SKM-1 (cell line): ENCODE data around the gene DDIT4.
"Not testable (repeated sequence)": the region's sequence is repeated elsewhere in the genome, so short reads cannot be mapped to it uniquely, and the experiment has no call there.

ENCODE experiments used
- DNase-seq: peaks from one replicate; lab custom pipeline; 2025; ENCODE audit not compliant: unreplicated experiment; lab: John Stamatoyannopoulos, UW

Gene DDIT4

GRCh38 chr10:72265990-72266865 lies 7.5 kb upstream of the DDIT4 start:
- DNase-seq: no peak

GRCh38 chr10:72267381-72267780 lies 6.3 kb upstream of the DDIT4 start:
- DNase-seq: no peak

GRCh38 chr10:72267819-72268399 lies 5.8 kb upstream of the DDIT4 start:
- no peak for DNase-seq

GRCh38 chr10:72268475-72269200 lies 5.1 kb upstream of the DDIT4 start:
- not testable (repeated sequence) for DNase-seq

GRCh38 chr10:72270607-72271281 lies 3.0 kb upstream of the DDIT4 start:
- no peak for DNase-seq

- peak; percentile 36 for DNase-seq
These were observed 875 bp upstream of the DDIT4 start for GRCh38 chr10:72272689-72273409.

DNA sequence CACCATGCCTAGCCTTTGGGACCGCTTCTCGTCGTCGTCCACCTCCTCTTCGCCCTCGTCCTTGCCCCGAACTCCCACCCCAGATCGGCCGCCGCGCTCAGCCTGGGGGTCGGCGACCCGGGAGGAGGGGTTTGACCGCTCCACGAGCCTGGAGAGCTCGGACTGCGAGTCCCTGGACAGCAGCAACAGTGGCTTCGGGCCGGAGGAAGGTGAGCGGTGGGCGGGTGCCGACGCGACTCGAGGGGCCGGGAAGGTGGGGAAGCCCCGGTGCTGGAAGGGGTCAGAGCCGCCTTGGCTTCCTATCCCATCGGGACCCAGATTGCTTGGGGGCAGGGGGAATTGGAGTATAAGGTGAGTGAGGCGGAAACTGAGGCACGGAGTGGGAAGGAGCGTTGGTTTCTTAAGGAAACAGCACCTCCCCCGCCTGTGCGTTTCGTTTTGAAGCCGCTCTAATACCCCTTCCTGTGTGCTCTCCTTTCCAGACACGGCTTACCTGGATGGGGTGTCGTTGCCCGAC lies 547 bp downstream of the DDIT4 start:
- DNase-seq: no peak

DNA sequence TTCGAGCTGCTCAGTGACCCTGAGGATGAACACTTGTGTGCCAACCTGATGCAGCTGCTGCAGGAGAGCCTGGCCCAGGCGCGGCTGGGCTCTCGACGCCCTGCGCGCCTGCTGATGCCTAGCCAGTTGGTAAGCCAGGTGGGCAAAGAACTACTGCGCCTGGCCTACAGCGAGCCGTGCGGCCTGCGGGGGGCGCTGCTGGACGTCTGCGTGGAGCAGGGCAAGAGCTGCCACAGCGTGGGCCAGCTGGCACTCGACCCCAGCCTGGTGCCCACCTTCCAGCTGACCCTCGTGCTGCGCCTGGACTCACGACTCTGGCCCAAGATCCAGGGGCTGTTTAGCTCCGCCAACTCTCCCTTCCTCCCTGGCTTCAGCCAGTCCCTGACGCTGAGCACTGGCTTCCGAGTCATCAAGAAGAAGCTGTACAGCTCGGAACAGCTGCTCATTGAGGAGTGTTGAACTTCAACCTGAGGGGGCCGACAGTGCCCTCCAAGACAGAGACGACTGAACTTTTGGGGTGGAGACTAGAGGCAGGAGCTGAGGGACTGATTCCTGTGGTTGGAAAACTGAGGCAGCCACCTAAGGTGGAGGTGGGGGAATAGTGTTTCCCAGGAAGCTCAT lies 1.1 kb downstream of the DDIT4 start:
- no peak for DNase-seq

DNA sequence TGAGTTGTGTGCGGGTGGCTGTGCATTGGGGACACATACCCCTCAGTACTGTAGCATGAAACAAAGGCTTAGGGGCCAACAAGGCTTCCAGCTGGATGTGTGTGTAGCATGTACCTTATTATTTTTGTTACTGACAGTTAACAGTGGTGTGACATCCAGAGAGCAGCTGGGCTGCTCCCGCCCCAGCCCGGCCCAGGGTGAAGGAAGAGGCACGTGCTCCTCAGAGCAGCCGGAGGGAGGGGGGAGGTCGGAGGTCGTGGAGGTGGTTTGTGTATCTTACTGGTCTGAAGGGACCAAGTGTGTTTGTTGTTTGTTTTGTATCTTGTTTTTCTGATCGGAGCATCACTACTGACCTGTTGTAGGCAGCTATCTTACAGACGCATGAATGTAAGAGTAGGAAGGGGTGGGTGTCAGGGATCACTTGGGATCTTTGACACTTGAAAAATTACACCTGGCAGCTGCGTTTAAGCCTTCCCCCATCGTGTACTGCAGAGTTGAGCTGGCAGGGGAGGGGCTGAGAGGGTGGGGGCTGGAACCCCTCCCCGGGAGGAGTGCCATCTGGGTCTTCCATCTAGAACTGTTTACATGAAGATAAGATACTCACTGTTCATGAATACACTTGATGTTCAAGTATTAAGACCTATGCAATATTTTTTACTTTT lies 1.8 kb downstream of the DDIT4 start:
- no peak for DNase-seq

DNA sequence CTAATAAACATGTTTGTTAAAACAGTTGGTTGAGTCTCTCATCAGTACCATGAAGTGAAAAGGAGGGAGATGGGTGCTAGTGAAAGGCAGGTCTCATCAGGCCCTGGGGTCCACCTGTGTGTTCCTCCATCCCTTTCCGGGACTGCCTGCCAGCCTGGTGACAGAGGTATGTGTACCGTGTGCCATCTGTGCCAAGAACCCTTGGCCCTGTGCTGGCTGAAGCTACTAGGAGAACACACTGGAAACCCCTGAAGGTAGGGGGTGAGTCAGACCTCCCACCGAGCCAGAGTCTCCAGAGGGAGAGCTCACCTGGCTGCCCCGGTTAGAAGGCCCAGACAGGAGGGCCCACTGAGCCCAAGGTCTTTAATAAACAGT lies 2.3 kb downstream of the DDIT4 start:
- no peak for DNase-seq

GRCh38 chr10:72276421-72277339 lies 3.0 kb downstream of the DDIT4 start:
- DNase-seq: no peak

- no peak for DNase-seq
These were observed 3.7 kb downstream of the DDIT4 start for GRCh38 chr10:72277340-72277995.

- DNase-seq: no peak
These were observed 4.4 kb downstream of the DDIT4 start for GRCh38 chr10:72277996-72278667.

DNA sequence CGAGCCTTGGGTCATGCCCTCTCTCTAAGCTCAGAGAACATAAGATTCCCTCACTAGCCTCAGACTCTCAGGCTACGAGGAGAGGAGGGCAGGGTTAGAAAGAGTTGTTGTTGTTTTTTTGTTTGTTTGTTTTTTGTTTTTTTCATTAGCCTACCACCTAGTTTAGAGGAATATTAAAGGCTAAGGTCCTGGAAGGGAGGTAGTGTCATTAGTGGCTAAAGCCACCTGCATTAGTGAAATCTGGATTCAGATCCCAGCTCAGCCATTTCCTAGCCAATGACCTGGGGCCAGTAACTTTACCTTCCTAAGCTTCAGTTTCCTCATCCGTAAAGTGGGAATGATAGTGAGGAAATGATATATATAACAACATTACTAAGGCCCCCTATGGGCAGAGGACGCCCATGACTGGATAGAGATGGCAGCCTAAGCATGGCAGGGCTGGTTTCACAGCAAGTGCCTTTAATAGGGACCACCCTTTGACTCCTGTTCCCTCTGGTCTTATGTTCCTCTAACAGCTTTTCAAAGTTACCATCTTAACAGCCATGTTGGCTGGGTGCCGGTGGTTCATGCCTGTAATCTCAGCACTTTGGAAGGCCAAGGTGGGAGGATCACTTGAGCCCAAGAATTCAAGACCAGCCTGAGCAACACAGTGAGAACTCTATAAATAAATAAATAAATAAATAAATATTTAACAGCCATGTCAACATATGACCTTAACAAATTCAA lies 5.1 kb downstream of the DDIT4 start:
- DNase-seq: no peak

DNA sequence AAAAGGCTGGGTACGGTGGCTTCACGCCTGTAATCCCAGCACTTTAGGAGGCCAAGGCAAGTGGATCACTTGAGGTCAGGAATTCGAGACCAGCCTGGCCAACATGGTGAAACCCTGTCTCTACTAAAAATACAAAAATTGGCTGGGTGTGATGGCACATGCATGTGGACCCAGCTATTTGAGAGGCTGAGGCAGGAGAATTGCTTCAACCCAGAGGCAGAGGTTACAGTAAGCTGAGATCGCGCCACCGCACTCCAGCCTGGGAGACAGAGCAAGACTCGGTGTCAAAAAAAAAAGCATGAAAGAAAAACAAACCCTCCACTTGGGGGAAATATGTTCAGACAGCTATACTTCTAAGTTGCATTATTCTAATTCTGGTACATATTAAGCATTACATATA lies 5.9 kb downstream of the DDIT4 start:
- DNase-seq: not testable (repeated sequence)

- DNase-seq: no peak
These were observed 9.4 kb downstream of the DDIT4 start for GRCh38 chr10:72283131-72283530.
